HS-27A (cell line): ENCODE measurements around the gene RP2.

Experiments used
- DNase-seq: peaks from one replicate; pipeline ENCODE4 v3.0.0-alpha.2; 2012; ENCODE audit warnings: low read depth, missing footprints

RP2 gene

DNA sequence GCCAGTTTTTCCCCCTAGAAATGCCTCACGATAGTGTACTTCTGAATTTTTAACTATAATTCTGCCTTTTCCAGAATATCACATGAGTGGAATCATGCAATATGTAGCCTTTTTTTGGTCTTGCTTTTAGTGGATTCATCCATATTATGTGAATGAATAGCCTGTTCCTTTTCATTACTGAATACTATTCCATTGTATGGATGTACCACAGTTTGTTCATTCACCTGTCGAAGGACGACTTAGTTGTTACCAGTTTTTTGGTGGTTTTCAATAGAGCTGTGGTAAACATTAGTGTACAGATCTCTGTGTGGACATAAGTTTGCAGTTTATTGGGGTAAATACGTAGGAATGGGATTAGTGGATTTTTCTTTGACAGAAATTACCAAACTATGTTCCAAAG, 83.4 kb downstream of the RP2 start:
- DNase-seq = no peak

DNA sequence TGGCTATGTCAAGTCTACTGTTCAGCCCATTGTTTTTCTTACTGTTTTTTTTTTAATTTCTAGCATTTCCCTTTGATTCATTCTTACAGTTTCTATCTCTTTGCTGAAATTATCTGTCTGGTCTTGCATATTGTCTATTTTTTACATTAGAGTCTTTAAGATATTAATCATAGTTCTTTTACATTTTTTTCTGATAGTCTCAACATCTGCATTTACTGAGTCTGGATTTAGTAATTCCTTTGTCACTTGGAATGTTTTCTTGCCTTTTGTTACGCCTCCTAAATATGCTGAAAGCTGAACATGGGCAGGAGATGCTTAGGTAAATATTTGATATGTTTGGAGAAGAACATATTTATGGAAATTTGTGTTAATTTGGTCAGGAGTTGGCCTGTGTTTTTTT, 85.8 kb downstream of the RP2 start:
- no peak for DNase-seq

DNA sequence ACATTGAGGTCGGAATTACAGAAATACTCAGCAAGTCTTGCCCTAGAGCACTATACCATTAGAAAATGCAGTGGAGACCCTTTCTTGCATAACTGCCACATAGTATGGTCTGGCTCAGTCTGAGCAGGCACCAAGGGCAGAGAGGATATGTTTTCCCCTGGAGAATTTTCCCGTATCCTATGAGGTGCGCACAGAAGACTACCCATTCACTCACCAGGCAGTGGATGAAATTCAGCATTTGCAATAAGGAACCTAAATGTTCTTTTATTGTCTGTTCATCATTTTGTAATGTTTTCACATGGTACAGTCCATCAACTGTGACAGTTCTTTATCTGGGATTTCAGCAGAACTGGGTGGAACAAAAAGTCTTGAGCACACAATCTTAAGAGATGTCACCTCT, 90.9 kb downstream of the RP2 start:
- no peak for DNase-seq

DNA sequence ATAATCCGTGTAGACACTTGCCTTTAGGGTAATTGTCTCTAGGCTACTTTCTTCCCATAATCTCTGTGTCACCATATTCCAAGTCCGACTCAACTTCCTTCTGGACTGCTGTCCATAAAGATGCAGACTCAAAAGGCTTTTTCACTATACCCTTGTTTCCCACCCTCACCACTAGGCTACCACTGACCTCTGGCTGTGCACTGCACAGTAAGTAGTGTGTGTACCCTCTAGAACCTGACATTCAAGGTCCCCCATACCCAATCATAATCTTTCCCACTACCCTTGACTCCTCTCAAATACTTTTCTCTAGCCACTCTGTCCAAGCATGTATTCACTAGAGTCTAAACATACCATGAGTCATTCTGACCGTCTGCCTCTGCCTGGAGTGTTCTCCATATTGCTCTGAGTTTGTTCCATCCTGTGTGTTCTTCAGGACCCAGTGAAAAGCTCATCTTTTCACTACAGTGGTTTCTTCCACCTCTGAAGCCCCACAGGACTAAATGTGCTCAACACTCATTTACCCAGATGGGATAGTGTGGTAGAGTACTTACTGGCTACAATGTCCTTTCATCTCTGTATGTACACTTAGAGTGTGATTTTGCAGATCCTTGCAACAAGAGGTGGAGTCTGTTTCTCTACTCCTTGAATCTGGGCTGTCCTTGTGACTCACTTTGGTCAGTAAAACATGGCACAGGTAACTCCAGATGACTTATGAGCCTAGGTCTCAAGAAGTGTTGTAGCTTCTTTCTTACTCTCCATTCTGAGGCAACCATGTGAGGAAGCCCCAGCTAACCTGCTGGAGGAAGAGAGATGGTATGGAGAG, 92.8 kb downstream of the RP2 start:
- DNase-seq = no peak
